GM12864 (cell line): ENCODE results near the gene SLC25A48.
A peak's percentile ranks its signal among the peaks of the same experiment; 100 is the strongest.

Experiments
- DNase-seq: peaks from one replicate; pipeline ENCODE4 v3.0.0-alpha.2; 2011; ENCODE audit warnings: low read depth
- H3K4me3 ChIP-seq: 2 replicates; pipeline ENCODE4 v1.5.1; 2011; ENCODE audit warnings: mild to moderate bottlenecking, low read depth, low read length, control low read depth
- CTCF ChIP-seq: IDR thresholded peaks from 2 replicates; pipeline ENCODE4 v1.5.1; 2011; ENCODE audit warnings: low read depth, mild to moderate bottlenecking, moderate library complexity, low read length, control low read depth, inconsistent platforms; ENCODE audit errors: missing control alignments

SLC25A48 gene

GRCh38 chr5:135829681-135830383 lies 4.6 kb upstream of the SLC25A48 start:
- DNase-seq, result no peak
- TF ChIP-seq CTCF, result peak; percentile 88
- H3K4me3 ChIP-seq, result no peak overlapping the region

GRCh38 chr5:135830384-135830700 lies 4.1 kb upstream of the SLC25A48 start:
- no peak for DNase-seq
- H3K4me3 ChIP-seq, result no peak overlapping the region
- no peak for TF ChIP-seq CTCF

- DNase-seq, result no peak
- no peak for TF ChIP-seq CTCF
- no peak overlapping the region for H3K4me3 ChIP-seq
Measured at GRCh38 chr5:135830876-135831275, 3.6 kb upstream of the SLC25A48 start.

GRCh38 chr5:135831439-135831838 lies 3.0 kb upstream of the SLC25A48 start:
- no peak for TF ChIP-seq CTCF
- no peak for DNase-seq
- no peak overlapping the region for H3K4me3 ChIP-seq

GRCh38 chr5:135831851-135832555 lies 2.5 kb upstream of the SLC25A48 start:
- no peak overlapping the region for H3K4me3 ChIP-seq
- TF ChIP-seq CTCF, result no peak
- no peak for DNase-seq

GRCh38 chr5:135832941-135833920 lies 1.2 kb upstream of the SLC25A48 start:
- DNase-seq, result no peak
- no peak overlapping the region for H3K4me3 ChIP-seq
- no peak for TF ChIP-seq CTCF
